Activated naive CD8-positive, alpha-beta T cell treated with anti-CD3 and anti-CD28 coated beads, Interleukin-2, amount 50 U/mL, for 16 hours (primary cell): ENCODE data around the gene LCE3E.
"Not testable (repeated sequence)": the region's sequence is repeated elsewhere in the genome, so short reads cannot be mapped to it uniquely, and the experiment has no call there.

Source experiments
- DNase-seq: peaks from one replicate; pipeline ENCODE4 v3.0.0-alpha.2; 2020; ENCODE audit warnings: low read depth, low spot score

LCE3E gene

GRCh38 chr1:152566681-152567080 lies at the start of gene LCE3E:
TSS of gene LCE3E (minus strand) at chr1:152566780. CDS start at chr1:152566208, 572 bp downstream.
- DNase-seq, result no peak

DNA sequence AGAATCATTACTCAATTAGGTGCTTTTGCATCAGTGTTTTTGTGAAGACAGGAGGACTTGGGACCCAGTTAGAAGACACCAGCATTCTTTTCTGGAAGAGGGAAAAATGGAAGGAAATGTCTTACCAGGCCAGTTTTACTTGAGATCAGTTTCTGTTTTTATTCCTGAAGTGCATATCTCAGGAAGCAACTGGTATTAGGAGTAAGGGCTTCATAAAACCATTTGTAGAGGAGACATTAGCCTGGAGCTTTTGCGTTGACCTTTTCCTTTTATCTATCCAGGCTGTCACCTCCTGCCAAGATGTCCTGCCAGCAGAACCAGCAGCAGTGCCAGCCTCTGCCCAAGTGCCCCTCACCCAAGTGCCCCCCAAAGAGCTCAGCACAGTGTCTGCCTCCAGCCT lies 46.9 kb upstream of the LCE3E start, which contains the start of gene LCE3B:
Gene LCE3B, plus strand, starts transcription at position 301 of the 400 bp plus-strand sequence. Its CDS starts 0 bp downstream, at position 301.
- DNase-seq, result no peak

- no peak for DNase-seq
Observed at GRCh38 chr1:152599934-152600333, 33.4 kb upstream of the LCE3E start, which contains the start of gene LCE3C. TSS of gene LCE3C (plus strand) at chr1:152600234. CDS start at chr1:152600732, 498 bp downstream.

DNA sequence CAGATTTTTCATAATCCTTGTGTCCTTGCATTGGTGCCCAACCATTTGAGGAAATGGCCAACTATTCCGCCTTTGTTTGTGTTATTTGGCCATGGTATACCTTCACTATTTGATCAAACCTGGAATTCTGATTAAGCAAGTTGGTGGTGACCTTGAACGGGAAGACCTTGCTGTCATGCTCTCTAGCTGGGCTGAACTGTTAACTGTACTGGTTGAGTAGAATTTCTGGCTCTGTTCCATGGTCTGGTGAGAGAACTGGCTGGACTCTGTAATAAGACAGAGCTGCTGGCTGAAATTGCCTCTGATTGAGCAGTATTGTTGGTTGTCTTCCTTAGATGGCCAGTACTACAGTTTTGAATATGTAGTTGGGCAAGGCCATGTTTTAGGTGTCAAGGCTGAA lies 30.4 kb upstream of the LCE3E start:
- no peak for DNase-seq

DNA sequence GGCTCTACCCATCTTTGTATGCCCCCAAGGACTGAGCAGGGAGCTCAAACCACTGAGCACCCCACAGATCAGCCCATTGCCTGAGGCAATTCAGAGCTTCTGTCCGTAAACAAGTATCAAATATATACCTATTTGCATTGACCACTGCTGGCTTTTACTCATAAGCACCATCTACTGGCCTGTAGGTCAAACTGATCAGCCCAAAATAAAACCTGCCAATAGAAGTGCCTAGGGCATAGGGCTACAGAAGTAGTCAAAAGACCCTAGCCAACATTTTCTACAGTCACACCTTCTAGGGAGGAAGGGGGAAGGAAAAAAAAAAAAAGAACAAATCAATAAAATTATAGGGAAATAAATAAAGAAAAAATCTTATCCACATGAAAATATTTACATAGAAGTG lies 19.0 kb upstream of the LCE3E start:
- no peak for DNase-seq

GRCh38 chr1:152582647-152583046 lies 16.1 kb upstream of the LCE3E start:
- no peak for DNase-seq

- DNase-seq, result no peak
Observed at GRCh38 chr1:152580433-152580832, 13.9 kb upstream of the LCE3E start, which contains the start of gene LCE3D. TSS of gene LCE3D (minus strand) at chr1:152580516. CDS start at chr1:152579936, 580 bp downstream.

DNA sequence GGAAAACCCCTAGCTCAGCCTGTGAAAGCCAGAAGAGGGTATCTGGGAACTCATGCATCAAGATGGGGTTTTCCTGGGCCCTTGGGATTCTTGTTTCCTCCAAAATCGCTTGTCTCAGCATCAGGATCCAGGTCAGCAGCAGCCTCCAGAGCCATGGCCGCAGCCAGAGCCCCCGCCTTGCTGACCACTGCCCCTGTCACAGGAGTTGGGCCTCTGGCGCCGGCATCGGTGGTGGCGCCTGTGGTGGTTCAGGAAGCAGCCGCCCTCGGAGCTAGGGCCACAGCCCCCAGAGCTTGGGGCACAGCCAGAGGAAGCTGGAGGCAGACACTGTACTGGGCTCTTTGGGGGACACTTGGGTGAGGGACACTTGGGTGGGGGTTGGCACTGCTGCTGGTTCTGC lies 12.9 kb upstream of the LCE3E start:
- not testable (repeated sequence) for DNase-seq

DNA sequence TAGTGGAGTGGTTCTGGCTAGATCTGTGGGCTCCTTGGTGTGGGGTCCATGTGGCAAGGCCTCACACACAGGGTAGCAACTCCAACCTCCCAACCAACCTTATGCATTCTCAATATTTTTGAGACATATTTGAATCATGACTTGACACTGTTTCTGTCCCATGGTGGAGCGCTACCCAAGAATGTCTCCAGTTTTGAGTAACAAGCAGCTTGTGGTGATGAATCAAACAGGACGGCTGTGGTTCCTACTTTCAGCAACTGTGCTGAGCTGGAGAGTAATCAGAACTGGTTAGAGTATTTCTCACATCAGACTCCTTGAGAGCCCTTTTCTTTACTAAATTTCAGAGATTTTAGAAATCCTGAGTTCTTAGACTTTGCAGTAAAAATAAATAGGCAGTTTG lies 10.6 kb upstream of the LCE3E start:
- no peak for DNase-seq

DNA sequence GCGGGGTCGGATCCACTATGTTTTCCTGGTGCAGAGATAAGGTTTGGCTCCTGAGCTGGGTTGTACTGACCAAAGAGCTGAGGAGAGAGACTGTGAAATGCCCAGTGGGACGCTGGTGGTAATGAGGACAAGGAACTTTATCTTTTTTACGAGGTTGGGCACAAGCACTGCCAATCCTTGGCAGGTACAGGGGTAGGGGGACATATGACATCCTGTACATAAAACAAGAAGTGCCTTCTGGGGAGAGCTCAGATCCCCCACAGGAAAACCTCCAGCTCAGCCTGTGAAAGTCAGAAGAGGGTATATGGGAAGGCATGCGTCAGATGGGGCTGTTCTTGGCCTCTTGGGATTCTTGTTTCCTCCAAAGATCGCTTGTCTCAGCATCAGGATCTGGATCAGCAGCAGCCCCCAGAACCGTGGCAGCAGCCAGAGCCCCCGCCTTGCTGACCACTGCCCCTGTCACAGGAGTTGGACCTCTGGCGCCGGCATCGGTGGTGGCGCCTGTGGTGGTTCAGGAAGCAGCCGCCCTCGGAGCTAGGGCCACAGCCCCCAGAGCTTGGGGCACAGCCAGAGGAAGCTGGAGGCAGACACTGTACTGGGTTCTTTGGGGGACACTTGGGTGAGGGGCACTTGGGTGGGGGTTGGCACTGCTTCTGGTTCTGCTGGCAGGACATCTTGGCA lies 905 bp downstream of the LCE3E start:
- no peak for DNase-seq

DNA sequence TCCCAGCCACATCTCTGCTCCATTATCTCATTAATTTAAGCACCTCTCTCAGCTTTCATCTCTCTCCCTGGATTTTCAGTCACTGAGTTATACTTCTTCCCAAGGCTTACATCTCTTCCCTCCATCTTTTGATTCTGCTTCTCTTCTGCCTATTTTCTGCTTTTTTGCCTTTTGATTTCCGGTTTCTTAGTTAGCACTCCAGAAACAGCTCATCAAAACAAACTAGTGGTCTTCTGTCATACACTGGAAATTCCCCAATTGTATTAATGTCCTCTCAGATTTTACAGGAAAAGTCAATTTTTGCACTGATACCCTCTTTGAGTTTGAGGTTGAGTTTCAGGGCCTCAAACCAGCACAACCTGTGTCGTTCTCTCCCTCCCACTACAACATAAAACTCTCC lies 1.5 kb downstream of the LCE3E start:
- no peak for DNase-seq

- not testable (repeated sequence) for DNase-seq
Observed at GRCh38 chr1:152548358-152548757, 18.2 kb downstream of the LCE3E start.

DNA sequence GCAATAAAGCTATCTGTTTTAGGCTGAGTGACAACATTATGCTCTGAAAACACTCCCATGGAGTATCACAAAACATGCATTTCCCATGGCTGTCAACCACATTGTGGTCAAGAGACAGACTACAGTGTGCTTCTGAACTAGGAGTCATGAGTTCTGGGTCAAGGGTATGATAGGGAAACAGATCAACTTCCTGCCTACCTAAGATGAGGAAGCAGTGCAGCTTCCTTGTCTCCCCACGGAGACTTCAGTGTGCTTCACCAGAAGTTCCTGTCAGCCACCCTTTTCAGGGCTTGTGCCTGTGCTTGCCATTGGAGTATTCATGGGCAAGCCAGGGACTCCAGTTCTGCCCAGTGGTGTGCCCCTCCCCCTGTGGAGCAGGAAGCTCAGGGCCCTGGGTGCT lies 19.9 kb downstream of the LCE3E start:
- DNase-seq, result no peak

DNA sequence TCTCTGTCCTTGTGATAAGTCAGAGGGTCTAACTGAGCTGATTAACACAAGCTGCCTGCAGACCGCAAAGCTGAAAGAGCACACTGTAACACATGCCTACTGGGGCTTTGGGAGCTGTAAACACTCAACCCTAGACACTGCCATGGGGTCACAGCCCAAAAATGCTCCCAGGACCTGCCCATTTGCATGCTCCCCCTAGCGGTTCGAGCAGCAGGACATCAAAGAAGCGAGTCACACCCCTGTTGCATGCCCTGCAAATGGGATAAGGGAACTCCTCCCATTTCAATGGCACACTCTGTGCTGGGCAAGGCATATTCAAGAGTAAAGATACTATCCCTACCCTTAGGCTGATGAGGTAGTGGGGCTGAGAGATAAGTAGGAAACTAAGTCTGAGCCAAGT lies 22.8 kb downstream of the LCE3E start:
- DNase-seq, result no peak

- DNase-seq, result no peak
Observed at GRCh38 chr1:152539901-152540300, 26.7 kb downstream of the LCE3E start.

- no peak for DNase-seq
Observed at GRCh38 chr1:152537496-152537895, 29.1 kb downstream of the LCE3E start.

GRCh38 chr1:152535774-152536173 lies 30.8 kb downstream of the LCE3E start:
- DNase-seq, result no peak

DNA sequence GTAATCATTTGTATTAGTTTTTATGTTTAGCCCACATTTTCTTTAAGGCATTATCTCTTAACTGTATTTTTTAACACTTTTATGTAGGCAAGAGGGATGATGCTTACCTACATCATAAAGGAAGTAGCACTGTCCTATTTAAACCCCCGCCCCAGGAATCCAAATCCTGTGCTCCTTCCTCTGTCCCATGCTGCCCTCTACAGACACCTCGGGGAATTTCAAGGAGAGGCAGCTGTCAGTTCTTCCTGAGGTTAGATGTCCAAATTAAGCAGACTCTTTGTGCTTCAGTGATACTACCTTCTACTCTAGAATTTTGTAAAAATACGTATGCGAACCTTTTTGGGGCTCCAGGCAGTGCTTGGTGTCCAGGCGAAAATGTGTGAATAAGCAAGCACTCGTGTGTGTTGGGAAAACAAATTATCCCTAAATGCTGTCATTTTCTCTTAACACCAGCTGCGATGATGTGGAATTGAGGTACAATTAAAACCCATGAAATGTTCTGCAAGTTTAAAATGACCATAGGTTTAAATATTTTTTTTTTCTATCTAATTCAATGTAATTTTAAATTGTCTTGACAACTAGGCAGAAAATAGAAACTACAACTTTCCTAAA lies 33.1 kb downstream of the LCE3E start:
- DNase-seq, result no peak

DNA sequence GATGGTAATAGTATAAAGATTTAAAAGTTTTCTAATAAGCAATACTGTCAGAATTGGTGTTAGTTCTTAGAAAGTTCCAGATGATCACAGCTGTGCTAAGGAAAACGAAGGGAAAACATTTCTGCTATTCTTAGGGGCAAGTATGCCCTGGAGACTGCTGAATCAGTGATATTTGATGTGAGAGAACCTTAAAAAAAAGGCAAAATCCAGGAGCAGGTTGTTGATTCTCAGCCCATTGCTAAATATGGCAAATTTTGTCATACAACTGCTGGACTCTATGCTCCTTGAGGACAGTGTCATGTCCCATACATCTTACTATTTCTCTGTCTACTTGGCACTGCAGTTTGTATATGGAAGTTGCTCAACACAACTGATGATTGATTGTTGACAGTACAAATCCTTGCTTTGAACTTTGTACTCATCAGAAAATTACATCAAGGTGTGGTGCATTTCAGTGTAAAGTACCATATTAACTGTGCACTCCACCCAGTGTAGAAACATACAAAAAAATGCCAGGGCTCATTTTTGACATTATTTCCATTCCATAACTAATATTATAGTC lies 41.4 kb downstream of the LCE3E start:
- no peak for DNase-seq

GRCh38 chr1:152520561-152521090 lies 46.0 kb downstream of the LCE3E start:
- DNase-seq, result no peak

DNA sequence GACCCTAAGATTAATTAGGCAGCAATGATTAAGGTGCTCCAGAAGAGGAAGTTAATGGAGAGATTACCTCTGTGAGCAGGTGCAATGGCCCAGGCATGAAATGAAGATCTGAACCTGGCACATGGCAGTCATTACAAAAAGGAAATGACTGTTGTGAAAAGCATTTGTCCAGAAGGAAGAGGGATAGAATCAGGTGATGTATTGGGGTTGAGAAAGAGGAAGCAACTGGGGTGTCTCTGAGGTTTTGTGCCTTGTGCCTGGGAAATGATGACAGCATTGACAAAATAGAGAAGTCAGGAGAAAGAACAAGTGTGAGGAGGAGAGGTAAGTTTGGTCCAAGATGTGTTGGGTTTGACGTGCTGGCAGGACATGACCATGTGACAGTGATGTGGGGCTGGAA lies 46.7 kb downstream of the LCE3E start:
- no peak for DNase-seq

DNA sequence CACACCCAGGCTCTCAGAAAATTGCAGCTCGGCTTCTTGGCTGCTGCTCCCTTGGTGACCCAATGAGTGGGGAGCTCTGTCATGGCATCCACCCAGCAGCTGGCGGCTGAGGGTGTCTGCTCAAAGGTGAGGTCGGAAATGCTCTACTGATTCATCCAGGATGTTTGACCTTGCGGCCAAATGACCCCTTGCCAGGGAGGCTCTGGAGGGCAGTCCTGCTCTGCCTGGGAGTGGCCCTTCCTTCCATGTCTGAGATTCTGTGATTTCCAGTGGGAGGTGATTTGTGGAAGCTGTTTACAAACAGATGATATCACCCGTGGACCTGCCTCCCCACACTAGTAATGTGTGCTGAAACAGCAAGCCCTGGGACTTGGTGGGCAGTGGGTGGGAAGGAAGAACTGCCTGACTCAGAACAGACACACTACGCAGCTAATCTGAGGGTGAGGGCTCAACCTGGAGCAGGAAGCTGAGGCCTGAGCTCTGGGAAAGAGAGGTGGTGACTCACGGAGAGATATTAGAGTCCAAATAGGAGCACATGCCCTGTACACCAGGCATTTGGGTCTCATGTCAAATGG lies 49.3 kb downstream of the LCE3E start:
- no peak for DNase-seq
